HuH-7 (cell line): ENCODE results near the gene ZNF490.
A peak's percentile ranks its signal among the peaks of the same experiment; 100 is the strongest.
"Not testable (repeated sequence)": the region's sequence is repeated elsewhere in the genome, so short reads cannot be mapped to it uniquely, and the experiment has no call there.

Experiments
- DNase-seq: peaks from one replicate; pipeline ENCODE4 v3.0.0; 2011; ENCODE audit warnings: low spot score

Gene ZNF490

GRCh38 chr19:12621253-12622024 is 10.8 kb upstream of the ZNF490 start:
- DNase-seq = not testable (repeated sequence)

- DNase-seq = no peak
Measured at GRCh38 chr19:12617646-12618045, 7.0 kb upstream of the ZNF490 start.

GRCh38 chr19:12611361-12611699 is 717 bp upstream of the ZNF490 start:
- peak; percentile 80 for DNase-seq

GRCh38 chr19:12607631-12608030 is 3.0 kb downstream of the ZNF490 start:
- DNase-seq = no peak

- no peak for DNase-seq
Measured at GRCh38 chr19:12606796-12607195, 3.8 kb downstream of the ZNF490 start.

GRCh38 chr19:12603714-12604113 is 6.9 kb downstream of the ZNF490 start:
- DNase-seq = no peak

GRCh38 chr19:12597594-12597993 is 13.0 kb downstream of the ZNF490 start:
- no peak for DNase-seq

- DNase-seq = peak; percentile 47
Measured at GRCh38 chr19:12596927-12597548, 13.6 kb downstream of the ZNF490 start.

GRCh38 chr19:12596485-12596884 is 14.1 kb downstream of the ZNF490 start:
- peak; percentile 26 for DNase-seq

- DNase-seq = no peak
Measured at GRCh38 chr19:12581100-12581499, 29.5 kb downstream of the ZNF490 start.

- no peak for DNase-seq
Measured at GRCh38 chr19:12580180-12580694, 30.4 kb downstream of the ZNF490 start.

GRCh38 chr19:12578641-12579040 is 32.0 kb downstream of the ZNF490 start:
- DNase-seq = no peak

GRCh38 chr19:12574036-12574435 is 36.6 kb downstream of the ZNF490 start:
- no peak for DNase-seq

GRCh38 chr19:12567951-12568350 is 42.7 kb downstream of the ZNF490 start:
- DNase-seq = no peak

GRCh38 chr19:12566380-12566779 is 44.2 kb downstream of the ZNF490 start:
- DNase-seq = not testable (repeated sequence)

GRCh38 chr19:12564016-12564664 is 46.5 kb downstream of the ZNF490 start:
- peak; percentile 78 for DNase-seq

GRCh38 chr19:12555456-12555930 is 55.1 kb downstream of the ZNF490 start:
- DNase-seq = no peak

- DNase-seq = peak; percentile 97
Measured at GRCh38 chr19:12551060-12551832, 59.4 kb downstream of the ZNF490 start, which contains the start of gene ZNF564. TSS of gene ZNF564 (minus strand) at chr19:12551482. CDS start at chr19:12551332, 150 bp downstream.

- no peak for DNase-seq
Measured at GRCh38 chr19:12546903-12547302, 63.7 kb downstream of the ZNF490 start.

- DNase-seq = no peak
Measured at GRCh38 chr19:12546068-12546467, 64.5 kb downstream of the ZNF490 start.

- DNase-seq = no peak
Measured at GRCh38 chr19:12545267-12545666, 65.3 kb downstream of the ZNF490 start.

- DNase-seq = no peak
Measured at GRCh38 chr19:12544401-12544876, 66.2 kb downstream of the ZNF490 start.
